Fibroblast of lung (primary cell): ENCODE measurements around the gene GALNT7. TPM values are rescaled to one million over a fixed set of nuclear protein-coding genes. Genes with fewer than 3 reads are reported as not detected.

Experiments
- DNase-seq, 2 donors: peaks; one replicate each; pipeline versions ENCODE4 v3.0.0 to v3.0.0-alpha.2; 2010; ENCODE audit warnings: low read depth in 2 of 2
- H2AFZ ChIP-seq: 2 replicates; pipeline ENCODE4 v1.5.1; 2012; ENCODE audit warnings: low read length, control low read depth, inconsistent platforms
- H3K27ac ChIP-seq: 2 replicates; pipeline ENCODE4 v1.5.1; 2011; ENCODE audit warnings: low read length, control low read depth; ENCODE audit not compliant: insufficient read depth
- H3K27me3 ChIP-seq: 2 replicates; pipeline ENCODE4 v1.5.1; 2011; ENCODE audit warnings: mild to moderate bottlenecking, low read length; ENCODE audit not compliant: control insufficient read depth, insufficient read depth
- H3K36me3 ChIP-seq: 2 replicates; pipeline ENCODE4 v1.5.1; 2011; ENCODE audit warnings: low read length; ENCODE audit not compliant: control insufficient read depth, insufficient read depth
- H3K4me1 ChIP-seq: 2 replicates; pipeline ENCODE4 v1.5.1; 2011; ENCODE audit warnings: low read length; ENCODE audit not compliant: control insufficient read depth, insufficient read depth; ENCODE audit errors: extremely low read depth
- H3K4me2 ChIP-seq: 2 replicates; pipeline ENCODE4 v1.5.1; 2011; ENCODE audit warnings: low read length, control low read depth; ENCODE audit not compliant: insufficient read depth; ENCODE audit errors: extremely low read depth
- H3K4me3 ChIP-seq, 4 experiments: fragments of 200-600 bp in 1 of 4; sonication (generic) in 1 of 4; replicated peaks in 1 of 4; 2 replicates each; pipeline ENCODE4 v1.5.1; 2011 to 2016; ENCODE audit warnings: low read length in 4 of 4, low read depth in 3 of 4, mild to moderate bottlenecking in 3 of 4, control low read depth in 2 of 4, inconsistent platforms in 1 of 4, mixed read lengths in 1 of 4; ENCODE audit not compliant: insufficient read depth in 1 of 4; ENCODE audit errors: control extremely low read depth in 1 of 4
- H3K79me2 ChIP-seq: 2 replicates; pipeline ENCODE4 v1.5.1; 2012; ENCODE audit warnings: mild to moderate bottlenecking, low read length, inconsistent platforms; ENCODE audit not compliant: control insufficient read depth, insufficient read depth
- H3K9ac ChIP-seq: 2 replicates; pipeline ENCODE4 v1.5.1; 2011; ENCODE audit warnings: mild to moderate bottlenecking, low read length, control low read depth; ENCODE audit not compliant: insufficient read depth
- H3K9me3 ChIP-seq: 2 replicates; pipeline ENCODE4 v1.5.1; 2012; ENCODE audit warnings: low read depth, low read length; ENCODE audit not compliant: control insufficient read depth, insufficient read depth
- H4K20me1 ChIP-seq: 2 replicates; pipeline ENCODE4 v1.5.1; 2011; ENCODE audit warnings: low read length; ENCODE audit not compliant: control insufficient read depth, insufficient read depth; ENCODE audit errors: extremely low read depth
- EZH2 ChIP-seq: IDR thresholded peaks from 2 replicates; pipeline ENCODE4 v1.5.1; 2012; ENCODE audit warnings: low read length, control low read depth, mild to moderate bottlenecking; ENCODE audit errors: missing control alignments
- polyA plus RNA-seq, 2 donors: library from polyadenylated mRNA; depleted of rRNA in 1 of 2; stranded (reverse) in 1 of 2; unstranded in 1 of 2; fragments of >200 nt; gene quantifications; 2 replicates each; pipeline ENCODE4 v1.2.1, GENCODE V29; 2011 to 2012; ENCODE audit warnings: missing spikeins in 1 of 2
- total RNA-seq: library from RNA; depleted of rRNA; stranded (reverse); fragments of >200 nt; gene quantifications from 2 replicates; pipeline ENCODE4 v1.2.1, GENCODE V29; 2014
- TF ChIP-seq, protein P1 (sequence below), 2 donors: IDR thresholded peaks in 1 of 2; conservative IDR thresholded peaks in 1 of 2; 1 replicate in 1 of 2; 2 replicates in 1 of 2; pipeline ENCODE4 v1.5.1; 2011 to 2012; ENCODE audit warnings: low read length in 2 of 2, control low read depth in 1 of 2, inconsistent platforms in 1 of 2, low read depth in 1 of 2, mild to moderate bottlenecking in 1 of 2

The GALNT7 gene
- total and polyA plus RNA-seq, 2 donors (not counting 1 experiment from before 2014, with no cell fraction given) = 40.4 to 45.4 TPM

DNA sequence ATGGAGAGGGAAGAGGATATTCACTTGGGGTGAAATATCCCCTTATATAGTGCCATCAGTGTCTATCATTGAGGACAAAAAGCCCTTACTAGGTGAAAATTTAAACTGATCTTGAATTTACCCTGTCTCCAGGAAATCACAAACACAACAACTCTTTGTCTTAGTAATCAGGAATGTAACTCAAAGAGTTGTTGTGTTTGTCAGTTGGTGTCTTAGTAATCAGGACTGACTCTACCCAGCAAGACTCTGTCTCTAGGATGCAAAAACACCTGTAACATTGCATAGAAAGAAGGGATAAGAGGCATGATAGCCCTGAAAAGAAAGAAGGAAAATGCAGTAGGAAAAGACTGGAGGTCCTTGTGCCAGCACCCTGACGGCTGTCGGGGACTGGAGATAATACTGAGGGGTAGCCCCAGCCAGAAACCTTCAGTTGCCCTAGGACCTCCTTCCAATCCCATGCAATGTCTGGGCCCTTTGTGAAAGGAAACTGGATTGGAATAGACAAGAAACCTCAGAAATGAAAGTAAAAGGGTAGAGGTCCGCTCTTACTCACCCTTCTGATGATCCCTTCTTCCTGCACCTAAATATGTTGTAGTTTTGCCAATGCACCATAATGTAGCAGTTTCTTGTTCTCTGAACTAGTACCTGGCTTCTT, 120.2 kb downstream of the GALNT7 start:
- no peak overlapping the region for H3K27ac ChIP-seq
- no peaks in the 10 kb centered on the region for H3K4me1 ChIP-seq
- H4K20me1 ChIP-seq = no peaks in the 10 kb centered on the region
- H3K9me3 ChIP-seq = no peaks in the 10 kb centered on the region
- H3K36me3 ChIP-seq = no peaks in the 10 kb centered on the region
- H2AFZ ChIP-seq = no peak overlapping the region
- H3K4me3 ChIP-seq = peak overlapping the region in 2 of 4 experiments; percentile 25 to 28
- H3K9ac ChIP-seq = no peak overlapping the region
- no peak overlapping the region for H3K4me2 ChIP-seq
- H3K79me2 ChIP-seq = no peaks in the 10 kb centered on the region
- DNase-seq = no peak
- H3K27me3 ChIP-seq = no peaks in the 10 kb centered on the region
- TF ChIP-seq EZH2 = no peak
- TF ChIP-seq, protein P1, sequence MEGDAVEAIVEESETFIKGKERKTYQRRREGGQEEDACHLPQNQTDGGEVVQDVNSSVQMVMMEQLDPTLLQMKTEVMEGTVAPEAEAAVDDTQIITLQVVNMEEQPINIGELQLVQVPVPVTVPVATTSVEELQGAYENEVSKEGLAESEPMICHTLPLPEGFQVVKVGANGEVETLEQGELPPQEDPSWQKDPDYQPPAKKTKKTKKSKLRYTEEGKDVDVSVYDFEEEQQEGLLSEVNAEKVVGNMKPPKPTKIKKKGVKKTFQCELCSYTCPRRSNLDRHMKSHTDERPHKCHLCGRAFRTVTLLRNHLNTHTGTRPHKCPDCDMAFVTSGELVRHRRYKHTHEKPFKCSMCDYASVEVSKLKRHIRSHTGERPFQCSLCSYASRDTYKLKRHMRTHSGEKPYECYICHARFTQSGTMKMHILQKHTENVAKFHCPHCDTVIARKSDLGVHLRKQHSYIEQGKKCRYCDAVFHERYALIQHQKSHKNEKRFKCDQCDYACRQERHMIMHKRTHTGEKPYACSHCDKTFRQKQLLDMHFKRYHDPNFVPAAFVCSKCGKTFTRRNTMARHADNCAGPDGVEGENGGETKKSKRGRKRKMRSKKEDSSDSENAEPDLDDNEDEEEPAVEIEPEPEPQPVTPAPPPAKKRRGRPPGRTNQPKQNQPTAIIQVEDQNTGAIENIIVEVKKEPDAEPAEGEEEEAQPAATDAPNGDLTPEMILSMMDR (conservative IDR thresholded peaks at IDR 0.05 in 1 of 2, IDR thresholded peaks at IDR 0.05 in 1 of 2; ENCODE audit: low read depth in 1 of 2, low read length in 2 of 2) = no peak

DNA sequence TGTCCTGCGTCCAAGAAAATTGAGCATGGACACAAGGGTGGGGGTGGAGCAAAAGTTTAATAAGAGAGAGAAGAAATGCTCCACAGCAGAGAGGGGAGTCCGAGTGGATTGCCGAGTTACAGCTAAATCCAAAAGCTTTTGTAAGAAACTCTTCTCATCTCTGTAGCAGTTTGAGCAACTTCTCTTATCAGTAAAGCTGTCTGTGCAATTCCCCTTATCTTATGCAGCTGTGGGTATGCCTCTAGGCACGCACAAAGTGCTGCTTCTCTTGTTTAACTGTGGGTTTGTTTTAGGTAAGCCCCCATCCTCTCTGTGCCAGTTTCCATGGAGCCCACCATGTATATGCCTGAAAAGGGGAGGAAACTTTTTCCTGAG, 120.7 kb downstream of the GALNT7 start:
- H3K27me3 ChIP-seq = no peaks in the 10 kb centered on the region
- H3K4me2 ChIP-seq = no peak overlapping the region
- no peak for TF ChIP-seq EZH2
- TF ChIP-seq, protein P1 (conservative IDR thresholded peaks at IDR 0.05 in 1 of 2, IDR thresholded peaks at IDR 0.05 in 1 of 2; ENCODE audit: low read depth in 1 of 2, low read length in 2 of 2) = no peak
- no peaks in the 10 kb centered on the region for H4K20me1 ChIP-seq
- no peaks in the 10 kb centered on the region for H3K9me3 ChIP-seq
- H3K79me2 ChIP-seq = no peaks in the 10 kb centered on the region
- peak overlapping the region in 2 of 4 experiments; percentile 25 to 28 for H3K4me3 ChIP-seq
- H3K9ac ChIP-seq = no peak overlapping the region
- H3K36me3 ChIP-seq = no peaks in the 10 kb centered on the region
- H3K27ac ChIP-seq = no peak overlapping the region
- peak in 1 of 2 donors; percentile 35 for DNase-seq
- H3K4me1 ChIP-seq = no peaks in the 10 kb centered on the region
- no peak overlapping the region for H2AFZ ChIP-seq

DNA sequence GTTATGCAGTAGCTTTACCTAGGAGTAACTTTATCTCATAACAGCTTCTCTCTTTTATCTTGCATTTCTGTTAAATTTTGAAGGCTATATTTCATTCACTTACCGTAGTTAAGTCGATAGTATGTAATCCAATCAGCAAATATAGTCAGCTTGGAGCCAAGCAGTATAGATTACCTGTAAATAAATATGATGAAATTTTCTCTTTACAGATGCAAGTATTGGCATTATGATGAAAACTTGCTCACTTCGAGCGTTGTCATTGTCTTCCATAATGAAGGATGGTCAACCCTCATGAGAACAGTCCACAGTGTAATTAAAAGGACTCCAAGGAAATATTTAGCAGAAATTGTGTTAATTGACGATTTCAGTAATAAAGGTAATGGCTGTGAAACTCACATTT, 123.3 kb downstream of the GALNT7 start:
- DNase-seq = no peak
- no peak overlapping the region for H2AFZ ChIP-seq
- no peaks in the 10 kb centered on the region for H4K20me1 ChIP-seq
- no peaks in the 10 kb centered on the region for H3K27me3 ChIP-seq
- no peak overlapping the region for H3K9ac ChIP-seq
- no peaks in the 10 kb centered on the region for H3K36me3 ChIP-seq
- H3K79me2 ChIP-seq = no peaks in the 10 kb centered on the region
- no peak overlapping the region for H3K4me2 ChIP-seq
- no peaks in the 10 kb centered on the region for H3K9me3 ChIP-seq
- H3K4me1 ChIP-seq = no peaks in the 10 kb centered on the region
- TF ChIP-seq, protein P1 (conservative IDR thresholded peaks at IDR 0.05 in 1 of 2, IDR thresholded peaks at IDR 0.05 in 1 of 2; ENCODE audit: low read depth in 1 of 2, low read length in 2 of 2) = no peak
- H3K27ac ChIP-seq = no peak overlapping the region
- no peak overlapping the region for H3K4me3 ChIP-seq
